ENCODE results near the gene ALPK1. TPM values are rescaled to one million over a fixed set of nuclear protein-coding genes. Genes with fewer than 3 reads are reported as not detected.
A peak's percentile ranks its signal among the peaks of the same experiment; 100 is the strongest.

Gene ALPK1
- total RNA-seq, 4 donors from 2014 or later, result 1.8 to 12.6 (median 3.3) TPM

GRCh38 chr4:112418092-112418491 is 120.9 kb downstream of the ALPK1 start:
- no peak overlapping the region for H3K4me3 ChIP-seq
- H3K4me1 ChIP-seq, result no peaks in the 10 kb centered on the region
- no peaks in the 10 kb centered on the region for H3K9me3 ChIP-seq
- TF ChIP-seq, protein P1, sequence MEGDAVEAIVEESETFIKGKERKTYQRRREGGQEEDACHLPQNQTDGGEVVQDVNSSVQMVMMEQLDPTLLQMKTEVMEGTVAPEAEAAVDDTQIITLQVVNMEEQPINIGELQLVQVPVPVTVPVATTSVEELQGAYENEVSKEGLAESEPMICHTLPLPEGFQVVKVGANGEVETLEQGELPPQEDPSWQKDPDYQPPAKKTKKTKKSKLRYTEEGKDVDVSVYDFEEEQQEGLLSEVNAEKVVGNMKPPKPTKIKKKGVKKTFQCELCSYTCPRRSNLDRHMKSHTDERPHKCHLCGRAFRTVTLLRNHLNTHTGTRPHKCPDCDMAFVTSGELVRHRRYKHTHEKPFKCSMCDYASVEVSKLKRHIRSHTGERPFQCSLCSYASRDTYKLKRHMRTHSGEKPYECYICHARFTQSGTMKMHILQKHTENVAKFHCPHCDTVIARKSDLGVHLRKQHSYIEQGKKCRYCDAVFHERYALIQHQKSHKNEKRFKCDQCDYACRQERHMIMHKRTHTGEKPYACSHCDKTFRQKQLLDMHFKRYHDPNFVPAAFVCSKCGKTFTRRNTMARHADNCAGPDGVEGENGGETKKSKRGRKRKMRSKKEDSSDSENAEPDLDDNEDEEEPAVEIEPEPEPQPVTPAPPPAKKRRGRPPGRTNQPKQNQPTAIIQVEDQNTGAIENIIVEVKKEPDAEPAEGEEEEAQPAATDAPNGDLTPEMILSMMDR (IDR thresholded peaks at IDR 0.05 in 4 of 5, conservative IDR thresholded peaks at IDR 0.05 in 1 of 5), result no peak
- TF ChIP-seq POLR2A (IDR thresholded peaks at IDR 0.05), result no peak
- no peak for ATAC-seq
- H3K36me3 ChIP-seq, result no peaks in the 10 kb centered on the region
- intact Hi-C loops (cut with DNase I; ENCODE audit: low total_unique reads) (no loop called here), in situ Hi-C loops (cut with MboI; ENCODE audit: low sequenced_read_pairs in 4 of 4) (no loop called here)
- H3K27ac ChIP-seq, result no peak overlapping the region
- DNase-seq, result no peak
- no peaks in the 10 kb centered on the region for H3K27me3 ChIP-seq

DNA sequence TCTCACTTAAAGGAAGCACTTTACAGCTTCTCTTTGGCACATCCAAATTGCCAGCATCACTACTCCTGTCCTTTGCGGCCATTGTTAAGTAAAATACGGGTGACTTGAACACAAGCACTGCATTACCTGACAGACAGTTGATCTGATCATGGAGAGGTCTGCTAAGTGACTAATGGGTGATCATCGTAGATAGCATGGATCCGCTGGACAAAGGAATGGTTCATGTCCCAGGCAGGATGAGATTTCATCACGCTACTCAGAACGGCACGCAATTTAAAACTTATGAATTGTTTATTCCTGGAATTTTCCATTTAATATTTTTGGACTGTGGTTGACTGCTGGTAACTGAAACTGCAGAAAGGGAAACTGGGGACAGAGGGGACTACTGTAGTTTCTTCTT is 124.7 kb downstream of the ALPK1 start:
- Histone ChIP-seq H3K27me3 (no peaks in the 10 kb centered on the region), H3K27ac (no peak overlapping the region), H3K36me3 (no peaks in the 10 kb centered on the region), H3K4me1 (no peaks in the 10 kb centered on the region), H3K4me3 (no peak overlapping the region), H3K9me3 (no peaks in the 10 kb centered on the region)
- DNase-seq, result no peak
- in situ Hi-C loops (cut with MboI; ENCODE audit: low sequenced_read_pairs in 4 of 4), result no loop called here
- intact Hi-C loops (cut with DNase I; ENCODE audit: low total_unique reads), result no loop called here
- ATAC-seq, result no peak
- TF ChIP-seq POLR2A (IDR thresholded peaks at IDR 0.05), result no peak
- TF ChIP-seq, protein P1 (IDR thresholded peaks at IDR 0.05 in 4 of 5, conservative IDR thresholded peaks at IDR 0.05 in 1 of 5), result no peak

DNA sequence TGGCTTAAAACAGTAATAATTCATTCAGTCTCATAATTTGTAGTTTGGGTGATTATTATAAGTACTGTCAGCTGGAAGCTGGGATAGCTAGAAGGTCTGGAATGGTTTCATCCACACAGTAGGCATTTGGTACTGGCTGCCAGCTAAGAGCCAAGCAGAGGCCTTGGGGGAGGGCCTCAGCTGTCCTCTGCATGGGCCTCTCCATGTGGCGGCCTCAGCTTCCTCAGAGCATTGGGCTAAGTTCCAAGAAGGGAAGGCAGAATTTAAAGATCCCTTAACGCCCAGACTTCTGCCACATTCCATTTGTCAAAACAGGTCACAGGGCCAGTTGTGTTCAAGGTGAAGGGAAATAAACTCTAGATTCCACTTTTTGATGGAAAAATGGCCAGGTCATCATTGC is 125.5 kb downstream of the ALPK1 start:
- ATAC-seq, result no peak
- H3K9me3 ChIP-seq, result no peaks in the 10 kb centered on the region
- in situ Hi-C loops (cut with MboI; ENCODE audit: low sequenced_read_pairs in 4 of 4) (no loop called here), intact Hi-C loops (cut with DNase I; ENCODE audit: low total_unique reads) (no loop called here)
- DNase-seq, result no peak
- H3K36me3 ChIP-seq, result no peaks in the 10 kb centered on the region
- H3K27ac ChIP-seq, result no peak overlapping the region
- H3K4me3 ChIP-seq, result no peak overlapping the region
- H3K4me1 ChIP-seq, result no peaks in the 10 kb centered on the region
- no peak for TF ChIP-seq POLR2A (IDR thresholded peaks at IDR 0.05)
- TF ChIP-seq, protein P1 (IDR thresholded peaks at IDR 0.05 in 4 of 5, conservative IDR thresholded peaks at IDR 0.05 in 1 of 5), result no peak
- no peaks in the 10 kb centered on the region for H3K27me3 ChIP-seq

GRCh38 chr4:112423591-112423990 is 126.4 kb downstream of the ALPK1 start:
- Histone ChIP-seq H3K27ac (no peak overlapping the region), H3K27me3 (no peaks in the 10 kb centered on the region), H3K9me3 (no peaks in the 10 kb centered on the region), H3K4me3 (no peak overlapping the region), H3K36me3 (no peaks in the 10 kb centered on the region), H3K4me1 (no peaks in the 10 kb centered on the region)
- TF ChIP-seq, protein P1 (IDR thresholded peaks at IDR 0.05 in 4 of 5, conservative IDR thresholded peaks at IDR 0.05 in 1 of 5), result no peak
- no peak for TF ChIP-seq POLR2A (IDR thresholded peaks at IDR 0.05)
- intact Hi-C loops (cut with DNase I; ENCODE audit: low total_unique reads), result no loop called here
- in situ Hi-C loops (cut with MboI; ENCODE audit: low sequenced_read_pairs in 4 of 4), result no loop called here
- DNase-seq (no peak), ATAC-seq (no peak)

DNA sequence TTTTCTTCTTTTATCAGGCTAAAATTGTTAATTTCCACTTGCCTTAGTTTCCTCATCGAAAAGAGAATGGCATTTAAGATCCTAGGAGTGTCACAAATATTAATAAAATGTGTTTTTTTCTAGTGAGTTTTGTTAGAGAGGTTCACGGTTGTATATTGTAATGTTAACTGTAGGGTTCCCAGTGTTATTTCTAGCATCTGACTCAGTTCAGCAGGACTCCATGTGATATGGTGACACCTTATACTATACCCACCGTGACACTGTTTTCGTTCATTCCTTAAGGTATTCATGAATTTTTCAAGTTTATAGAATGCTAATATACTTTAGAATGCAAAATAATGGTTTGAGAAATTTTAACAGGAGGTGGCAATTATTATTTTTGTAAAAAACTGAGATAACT is 128.7 kb downstream of the ALPK1 start:
- TF ChIP-seq POLR2A (IDR thresholded peaks at IDR 0.05), result no peak
- no peak overlapping the region for H3K27ac ChIP-seq
- no peaks in the 10 kb centered on the region for H3K36me3 ChIP-seq
- no peaks in the 10 kb centered on the region for H3K9me3 ChIP-seq
- DNase-seq (no peak), ATAC-seq (peak; percentile 58)
- intact Hi-C loops (cut with DNase I; ENCODE audit: low total_unique reads), result no loop called here
- H3K27me3 ChIP-seq, result no peaks in the 10 kb centered on the region
- no peak overlapping the region for H3K4me3 ChIP-seq
- in situ Hi-C loops (cut with MboI; ENCODE audit: low sequenced_read_pairs in 4 of 4), result no loop called here
- no peaks in the 10 kb centered on the region for H3K4me1 ChIP-seq

Data from gastrocnemius medialis (tissue), 4 donors.